Gastroesophageal sphincter (tissue), 4 donors: ENCODE data around the gene BTBD9. TPM values are rescaled to one million over a fixed set of nuclear protein-coding genes. Genes with fewer than 3 reads are reported as not detected.

Experiments
- ATAC-seq: fragments of 150-250 bp; one replicate; pipeline ENCODE4 v1.9.1; 2016; ENCODE audit warnings: mild to moderate bottlenecking, moderate library complexity
- H3K27ac ChIP-seq, 4 donors: fragments of 200-600 bp; sonication (generic) in 3 of 4; 1 replicate in 3 of 4; 2 replicates in 1 of 4; pipeline ENCODE4 v1.5.1; 2016 to 2019
- H3K27me3 ChIP-seq: fragments of 200-600 bp; sonication (generic); one replicate; pipeline ENCODE4 v1.5.1; 2019
- H3K36me3 ChIP-seq, 2 donors: fragments of 200-600 bp; sonication (generic); one replicate each; pipeline ENCODE4 v1.5.1; 2019; ENCODE audit warnings: control low read depth in 1 of 2
- H3K4me1 ChIP-seq, 3 donors: fragments of 200-600 bp; sonication (generic); 1 replicate in 2 of 3; 2 replicates in 1 of 3; pipeline ENCODE4 v1.5.1; 2016 to 2019; ENCODE audit warnings: control low read depth in 2 of 3
- H3K4me3 ChIP-seq, 2 donors: fragments of 200-600 bp; sonication (generic); one replicate each; pipeline ENCODE4 v1.5.1; 2019; ENCODE audit warnings: mild to moderate bottlenecking in 1 of 2, moderate library complexity in 1 of 2
- H3K9me3 ChIP-seq, 3 donors: fragments of 200-600 bp; sonication (generic); one replicate each; pipeline ENCODE4 v1.5.1; 2017 to 2019; ENCODE audit warnings: control low read depth in 2 of 3
- EP300 ChIP-seq: sonication (generic); formaldehyde crosslinking; IDR thresholded peaks from one replicate; pipeline ENCODE4 v1.6.1; 2017; ENCODE audit warnings: antibody characterized with exemption, mild to moderate bottlenecking
- POLR2A ChIP-seq, 2 donors: fragments of 450-650 bp; IDR thresholded peaks; one replicate each; pipeline ENCODE4 v1.6.1; 2017; ENCODE audit warnings: antibody characterized with exemption in 2 of 2, mild to moderate bottlenecking in 2 of 2, moderate library complexity in 1 of 2
- POLR2AphosphoS5 ChIP-seq: sonication (generic); formaldehyde crosslinking; IDR thresholded peaks from one replicate; pipeline ENCODE4 v1.6.1; 2017; ENCODE audit warnings: antibody characterized with exemption
- WGBS, 2 donors: methylation state at CpG; one replicate each; pipeline ENCODE4 v1.1.5; 2018; ENCODE audit warnings: low coverage in 1 of 2; 5-methylcytosine and 5-hydroxymethylcytosine counted together
- total RNA-seq, 4 donors: library from RNA; depleted of rRNA; stranded (reverse); fragments of >200 nt; gene quantifications; one replicate each; pipeline ENCODE4 v1.1.0, GENCODE V29; 2016
- TF ChIP-seq, protein P1 (sequence below), 4 experiments: fragments of 200-600 bp in 2 of 4; fragments of 450-650 bp in 2 of 4; sonication (generic) in 1 of 4; IDR thresholded peaks; one replicate each; pipeline ENCODE4 v1.5.1; 2017 to 2019; ENCODE audit warnings: antibody characterized with exemption in 4 of 4, mild to moderate bottlenecking in 2 of 4, moderate library complexity in 2 of 4

The BTBD9 gene
- total RNA-seq, 4 donors from 2014 or later: 11.3 to 18.9 (median 13.8) TPM

DNA sequence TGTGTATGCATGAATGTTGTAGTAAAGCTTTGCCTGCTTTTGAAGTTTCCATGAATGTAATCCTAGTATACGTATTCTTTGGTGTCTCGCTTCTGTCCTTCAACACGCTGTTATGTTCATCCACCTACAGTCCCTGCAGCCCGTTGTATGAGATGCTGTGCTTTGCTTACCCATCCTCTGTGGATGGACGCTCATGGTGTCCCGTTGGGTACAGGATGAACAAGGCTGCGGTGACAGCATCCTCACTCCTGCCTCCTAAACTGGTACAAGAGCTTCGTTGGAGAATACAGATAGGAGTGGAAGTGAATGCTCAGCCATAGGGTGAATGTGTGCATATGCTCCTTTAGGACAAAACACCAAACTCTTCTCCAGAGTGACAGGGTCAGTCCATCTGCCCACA, 454.0 kb downstream of the BTBD9 start:
- Histone ChIP-seq H3K36me3 (peaks cover 0 to 3% of the 10 kb centered on the region in 2 donors), H3K4me3 (no peak overlapping the region), H3K9me3 (no peaks in the 10 kb centered on the region), H3K4me1 (no peaks in the 10 kb centered on the region), H3K27ac (no peak overlapping the region), H3K27me3 (no peaks in the 10 kb centered on the region)
- no peak for ATAC-seq
- TF ChIP-seq EP300 (no peak), POLR2A (IDR thresholded peaks at IDR 0.05) (no peak), POLR2AphosphoS5 (no peak)
- TF ChIP-seq, protein P1, sequence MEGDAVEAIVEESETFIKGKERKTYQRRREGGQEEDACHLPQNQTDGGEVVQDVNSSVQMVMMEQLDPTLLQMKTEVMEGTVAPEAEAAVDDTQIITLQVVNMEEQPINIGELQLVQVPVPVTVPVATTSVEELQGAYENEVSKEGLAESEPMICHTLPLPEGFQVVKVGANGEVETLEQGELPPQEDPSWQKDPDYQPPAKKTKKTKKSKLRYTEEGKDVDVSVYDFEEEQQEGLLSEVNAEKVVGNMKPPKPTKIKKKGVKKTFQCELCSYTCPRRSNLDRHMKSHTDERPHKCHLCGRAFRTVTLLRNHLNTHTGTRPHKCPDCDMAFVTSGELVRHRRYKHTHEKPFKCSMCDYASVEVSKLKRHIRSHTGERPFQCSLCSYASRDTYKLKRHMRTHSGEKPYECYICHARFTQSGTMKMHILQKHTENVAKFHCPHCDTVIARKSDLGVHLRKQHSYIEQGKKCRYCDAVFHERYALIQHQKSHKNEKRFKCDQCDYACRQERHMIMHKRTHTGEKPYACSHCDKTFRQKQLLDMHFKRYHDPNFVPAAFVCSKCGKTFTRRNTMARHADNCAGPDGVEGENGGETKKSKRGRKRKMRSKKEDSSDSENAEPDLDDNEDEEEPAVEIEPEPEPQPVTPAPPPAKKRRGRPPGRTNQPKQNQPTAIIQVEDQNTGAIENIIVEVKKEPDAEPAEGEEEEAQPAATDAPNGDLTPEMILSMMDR (IDR thresholded peaks at IDR 0.05): no peak
- 90 to 92% methylated on average over 4 to 7 of the region's 8 CpGs for WGBS, 2 donors

DNA sequence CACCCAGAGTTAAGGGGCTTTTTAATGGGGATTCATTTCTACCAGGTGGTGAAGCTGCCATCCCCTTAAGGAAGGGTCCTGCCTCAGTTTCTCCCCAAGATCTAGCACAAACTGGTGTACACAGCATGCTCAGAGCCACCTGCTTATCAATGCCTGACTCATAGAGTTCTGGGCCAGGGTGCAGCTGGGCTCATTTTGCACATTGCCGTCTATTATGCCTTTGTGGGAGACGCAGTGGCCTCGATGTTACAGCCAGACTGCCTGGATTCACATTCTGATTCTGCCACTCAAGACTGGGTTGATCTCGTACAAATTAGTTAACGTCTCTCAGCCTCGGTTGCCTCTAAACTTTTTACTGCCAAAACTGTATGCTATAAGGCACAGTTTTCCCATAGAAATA, 454.5 kb downstream of the BTBD9 start:
- 96% methylated on average over 5 of the region's 6 CpGs; no CpG with 5 or more reads in 1 of the 2 donors for WGBS, 2 donors
- peaks cover 0 to 3% of the 10 kb centered on the region in 2 donors for H3K36me3 ChIP-seq
- H3K4me3 ChIP-seq: no peak overlapping the region
- H3K27me3 ChIP-seq: no peaks in the 10 kb centered on the region
- H3K4me1 ChIP-seq: no peaks in the 10 kb centered on the region
- H3K9me3 ChIP-seq: no peaks in the 10 kb centered on the region
- no peak for ATAC-seq
- TF ChIP-seq EP300: no peak
- TF ChIP-seq POLR2A (IDR thresholded peaks at IDR 0.05): no peak
- TF ChIP-seq, protein P1 (IDR thresholded peaks at IDR 0.05): no peak
- TF ChIP-seq POLR2AphosphoS5: no peak
- no peak overlapping the region for H3K27ac ChIP-seq

DNA sequence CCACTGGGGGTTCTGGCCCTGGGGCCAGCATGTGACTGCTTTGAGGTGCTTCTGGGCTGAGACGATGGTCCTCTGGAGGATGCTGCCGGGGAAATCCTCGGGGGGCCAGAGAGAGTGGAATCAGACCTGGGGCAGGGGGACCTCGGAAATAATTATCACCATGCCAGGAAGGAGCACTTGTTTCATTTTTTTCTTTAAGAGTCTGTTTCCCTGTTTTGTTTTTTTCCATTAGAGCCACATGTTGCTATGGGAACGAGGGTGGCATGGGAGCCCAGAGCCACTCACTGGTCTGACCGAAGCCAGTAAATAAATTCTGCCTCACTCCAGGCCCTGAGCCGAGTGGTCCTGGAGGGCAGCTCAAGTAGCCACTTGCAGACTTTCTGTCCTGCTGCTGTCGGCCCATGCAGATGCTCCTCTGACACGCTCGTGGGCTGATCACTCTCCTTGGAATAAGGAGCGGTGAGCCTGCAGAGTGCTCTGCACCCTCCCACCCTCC, 455.1 kb downstream of the BTBD9 start:
- TF ChIP-seq EP300: no peak
- no peak for TF ChIP-seq POLR2A (IDR thresholded peaks at IDR 0.05)
- TF ChIP-seq, protein P1 (IDR thresholded peaks at IDR 0.05): no peak
- no peak for TF ChIP-seq POLR2AphosphoS5
- ATAC-seq: no peak
- Histone ChIP-seq H3K27ac (no peak overlapping the region), H3K4me1 (no peaks in the 10 kb centered on the region), H3K27me3 (no peaks in the 10 kb centered on the region), H3K9me3 (no peaks in the 10 kb centered on the region), H3K4me3 (no peak overlapping the region), H3K36me3 (peaks cover 0 to 3% of the 10 kb centered on the region in 2 donors)
- WGBS, 2 donors: 77 to 95% methylated on average over 6 to 10 of the region's 11 CpGs

DNA sequence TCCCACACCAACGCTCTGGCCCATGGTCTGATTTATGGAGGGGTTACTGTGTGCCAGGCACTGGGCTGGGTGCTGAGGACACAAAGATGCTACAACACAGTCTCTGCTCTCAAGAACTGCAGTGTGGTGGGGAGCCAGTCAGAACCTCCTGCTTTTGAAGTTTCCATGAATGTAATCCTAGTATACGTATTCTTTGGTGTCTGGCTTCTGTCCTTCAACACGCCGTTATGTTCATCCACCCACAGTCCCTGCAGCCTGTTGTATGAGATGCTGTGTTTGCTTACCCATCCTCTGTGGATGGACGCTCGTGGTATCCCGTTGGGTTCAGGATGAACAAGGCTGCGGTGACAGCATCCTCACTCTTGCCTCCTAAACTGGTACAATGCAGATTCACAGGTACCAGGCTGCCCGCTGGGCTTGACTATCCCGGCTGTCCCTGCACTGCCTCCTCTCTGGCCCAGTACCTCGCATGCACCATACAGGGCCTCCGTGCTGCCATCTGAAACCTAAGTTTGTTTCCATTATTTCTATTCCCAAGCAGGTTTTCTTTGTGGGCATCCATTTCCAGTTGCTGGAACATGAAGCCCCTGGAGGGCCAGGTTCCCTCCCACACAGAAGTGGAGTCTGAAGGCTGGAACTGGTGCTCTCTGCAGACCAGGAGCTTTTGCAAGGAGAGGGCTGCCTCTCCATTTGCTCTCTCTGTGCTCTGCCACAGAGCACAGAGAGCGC, 455.7 kb downstream of the BTBD9 start:
- WGBS, 2 donors: 88 to 94% methylated on average over 9 to 11 of the region's 13 CpGs
- H3K4me1 ChIP-seq: no peaks in the 10 kb centered on the region
- no peaks in the 10 kb centered on the region for H3K27me3 ChIP-seq
- H3K9me3 ChIP-seq: no peaks in the 10 kb centered on the region
- no peak overlapping the region for H3K4me3 ChIP-seq
- no peak for ATAC-seq
- peaks cover 0 to 3% of the 10 kb centered on the region in 2 donors for H3K36me3 ChIP-seq
- H3K27ac ChIP-seq: no peak overlapping the region
- TF ChIP-seq EP300 (no peak), POLR2AphosphoS5 (no peak), POLR2A (IDR thresholded peaks at IDR 0.05) (no peak)
- TF ChIP-seq, protein P1 (IDR thresholded peaks at IDR 0.05): no peak

DNA sequence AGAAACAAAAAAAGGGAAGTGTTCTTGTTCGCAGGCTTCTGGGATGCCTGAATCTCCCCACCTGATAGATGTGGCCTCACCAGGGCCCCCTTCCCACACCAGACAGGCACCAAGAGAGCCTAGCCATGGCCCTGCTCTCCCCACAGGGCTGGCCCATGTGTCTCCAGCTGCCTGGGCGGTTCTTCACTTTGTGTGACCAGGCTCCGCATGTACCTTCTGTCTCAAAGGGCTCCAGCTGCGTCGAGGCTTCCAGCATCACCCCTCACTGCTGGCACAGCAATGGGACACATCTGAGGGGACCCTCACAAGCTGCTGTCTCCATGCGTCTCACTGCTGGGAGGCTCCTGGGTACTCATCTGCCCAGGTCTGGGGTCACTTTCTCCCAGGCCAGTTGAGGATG, 457.3 kb downstream of the BTBD9 start:
- Histone ChIP-seq H3K9me3 (no peaks in the 10 kb centered on the region), H3K27ac (no peak overlapping the region), H3K4me3 (no peak overlapping the region), H3K36me3 (peaks cover 0 to 3% of the 10 kb centered on the region in 2 donors), H3K4me1 (no peaks in the 10 kb centered on the region), H3K27me3 (no peaks in the 10 kb centered on the region)
- WGBS, 2 donors: 69 to 100% methylated on average over 2 to 3 of the region's 6 CpGs
- TF ChIP-seq POLR2AphosphoS5 (no peak), POLR2A (IDR thresholded peaks at IDR 0.05) (no peak), EP300 (no peak)
- TF ChIP-seq, protein P1 (IDR thresholded peaks at IDR 0.05): no peak
- ATAC-seq: no peak
